H4 (cell line): ENCODE measurements around the gene TRAPPC10. TPM values are rescaled to one million over a fixed set of nuclear protein-coding genes. Genes with fewer than 3 reads are reported as not detected.
"Not testable (repeated sequence)": the region's sequence is repeated elsewhere in the genome, so short reads cannot be mapped to it uniquely, and the experiment has no call there.

Source experiments
- DNase-seq: peaks from one replicate; pipeline ENCODE4 v3.0.0-alpha.2; 2015; ENCODE audit warnings: low spot score
- total RNA-seq: library from RNA; depleted of rRNA; stranded (reverse); fragments of >200 nt; shearing (Covaris generic); gene quantifications from 2 replicates; pipeline ENCODE4 v1.2.3, GENCODE V29; 2014

Gene TRAPPC10
- total RNA-seq, 1 experiment from 2014 or later, result 15.0 TPM

DNA sequence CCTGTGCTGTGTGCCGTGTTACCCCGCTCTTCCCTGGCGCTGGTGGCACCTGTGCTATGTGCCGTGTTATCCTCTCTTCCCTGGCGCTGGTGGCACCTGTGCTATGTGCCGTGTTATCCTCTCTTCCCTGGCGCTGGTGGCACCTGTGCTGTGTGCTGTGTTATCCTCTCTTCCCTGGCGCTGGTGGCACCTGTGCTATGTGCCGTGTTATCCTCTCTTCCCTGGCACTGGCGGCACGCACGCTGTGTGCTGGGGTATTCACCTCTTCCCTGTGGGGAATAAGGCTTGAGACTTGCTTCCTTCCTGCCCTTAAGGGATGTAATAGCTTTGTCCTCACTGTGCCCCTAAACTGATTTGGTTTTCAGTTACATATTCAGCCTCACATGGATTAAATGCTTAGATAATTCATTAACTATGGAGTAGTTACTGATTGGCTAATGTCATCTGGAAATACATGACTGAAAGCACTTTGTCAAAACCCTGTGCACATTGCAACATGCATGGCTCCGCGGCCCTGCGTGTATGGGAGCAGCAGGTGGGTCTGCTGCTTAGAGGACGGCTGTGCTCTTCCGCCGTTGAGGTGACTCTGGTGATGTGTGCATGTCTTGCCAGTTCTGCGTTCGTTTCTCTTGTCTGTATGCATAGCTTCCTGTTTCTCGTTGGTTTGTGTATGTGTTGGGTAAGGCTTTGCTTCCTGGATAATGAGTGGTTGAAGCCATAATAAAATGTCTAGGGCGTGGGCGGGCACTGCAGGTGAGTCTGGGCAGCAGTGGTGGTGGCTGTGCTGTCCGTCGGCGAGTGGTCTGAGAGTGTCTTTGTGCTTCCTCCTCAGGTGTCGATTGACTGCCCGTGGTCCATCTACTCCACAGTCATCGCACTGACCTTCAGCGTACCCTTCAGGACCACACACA, 77.1 kb downstream of the TRAPPC10 start:
- no peak for DNase-seq

- no peak for DNase-seq
Observed at GRCh38 chr21:44090325-44090724, 78.2 kb downstream of the TRAPPC10 start.

GRCh38 chr21:44092211-44092610, 80.1 kb downstream of the TRAPPC10 start:
- no peak for DNase-seq

GRCh38 chr21:44093761-44094160, 81.7 kb downstream of the TRAPPC10 start:
- DNase-seq, result no peak

GRCh38 chr21:44094832-44095231, 82.7 kb downstream of the TRAPPC10 start:
- DNase-seq, result no peak

DNA sequence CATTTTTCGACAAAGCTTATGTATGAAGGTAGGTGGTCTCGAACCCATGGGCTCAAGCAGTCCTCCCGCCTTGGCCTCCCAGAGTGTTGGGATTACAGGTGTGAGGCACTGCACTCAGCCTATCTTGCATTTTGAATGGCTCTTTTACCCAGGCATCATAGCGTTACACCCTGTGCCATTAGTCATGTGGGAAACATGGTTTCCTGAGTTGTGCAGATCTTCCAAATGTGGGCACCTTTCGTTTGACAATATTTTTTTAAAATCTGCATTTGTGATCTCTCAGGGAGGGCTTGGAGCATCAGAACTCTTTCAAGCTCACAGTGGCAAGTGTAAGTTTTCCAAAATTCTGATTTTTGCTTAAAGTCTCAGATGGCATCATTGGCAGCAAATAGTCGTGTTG, 86.4 kb downstream of the TRAPPC10 start:
- DNase-seq, result not testable (repeated sequence)

GRCh38 chr21:44098964-44099363, 86.9 kb downstream of the TRAPPC10 start:
- not testable (repeated sequence) for DNase-seq

- not testable (repeated sequence) for DNase-seq
Observed at GRCh38 chr21:44107026-44107501, 95.0 kb downstream of the TRAPPC10 start, which contains the start of gene PWP2. Gene PWP2, plus strand, starts transcription at chr21:44107399. Its CDS starts 18 bp downstream, at chr21:44107417.

DNA sequence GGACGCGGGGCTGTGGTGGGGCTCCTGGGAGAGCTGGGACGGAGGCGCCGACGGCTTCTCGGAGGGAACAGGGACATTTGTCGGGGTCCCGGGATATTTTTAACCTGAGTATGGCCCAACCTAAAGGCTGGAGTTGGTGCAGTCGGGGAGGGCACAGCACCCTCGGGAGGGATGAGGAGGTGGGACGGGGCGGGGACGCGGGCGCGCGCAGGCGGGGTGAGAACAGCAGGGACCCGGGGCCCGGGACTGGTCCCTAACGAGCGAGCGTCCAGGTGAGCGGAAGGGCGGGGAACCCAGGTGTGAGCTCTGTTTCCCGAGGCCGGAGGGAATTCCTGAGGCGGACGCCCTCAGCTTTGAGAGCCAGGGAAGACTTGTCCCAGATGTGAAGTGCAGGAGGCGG, 95.5 kb downstream of the TRAPPC10 start:
- not testable (repeated sequence) for DNase-seq

DNA sequence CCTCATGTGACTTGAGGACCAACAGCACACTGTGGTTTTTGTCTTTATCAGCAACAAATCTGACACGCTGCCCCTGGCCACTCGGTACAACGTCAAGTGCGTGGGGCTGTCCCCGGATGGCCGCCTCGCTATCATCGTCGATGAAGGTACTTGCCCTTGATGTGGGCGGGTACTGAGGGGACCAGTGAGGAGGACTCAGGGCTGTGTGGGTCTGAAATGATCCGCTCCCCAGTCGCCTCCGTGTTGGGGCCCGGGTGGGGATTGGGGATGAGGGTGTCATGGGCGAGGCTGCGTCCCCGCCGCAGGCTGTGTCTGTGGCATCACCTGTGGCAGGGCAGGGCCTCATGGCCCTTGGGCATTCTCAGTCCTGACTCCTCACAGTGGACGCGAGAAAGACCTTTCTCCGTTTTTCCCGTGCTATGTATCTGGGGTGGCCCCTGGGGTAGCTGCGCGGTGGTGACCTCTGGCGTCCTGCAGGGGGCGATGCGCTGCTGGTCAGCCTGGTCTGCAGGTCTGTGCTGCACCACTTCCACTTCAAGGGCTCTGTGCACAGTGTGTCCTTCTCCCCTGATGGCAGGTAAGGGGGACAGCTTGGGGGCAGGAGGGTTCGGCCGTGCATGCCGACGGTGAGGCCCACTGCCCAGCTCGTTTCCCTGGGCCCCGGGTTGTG, 101.7 kb downstream of the TRAPPC10 start:
- not testable (repeated sequence) for DNase-seq

DNA sequence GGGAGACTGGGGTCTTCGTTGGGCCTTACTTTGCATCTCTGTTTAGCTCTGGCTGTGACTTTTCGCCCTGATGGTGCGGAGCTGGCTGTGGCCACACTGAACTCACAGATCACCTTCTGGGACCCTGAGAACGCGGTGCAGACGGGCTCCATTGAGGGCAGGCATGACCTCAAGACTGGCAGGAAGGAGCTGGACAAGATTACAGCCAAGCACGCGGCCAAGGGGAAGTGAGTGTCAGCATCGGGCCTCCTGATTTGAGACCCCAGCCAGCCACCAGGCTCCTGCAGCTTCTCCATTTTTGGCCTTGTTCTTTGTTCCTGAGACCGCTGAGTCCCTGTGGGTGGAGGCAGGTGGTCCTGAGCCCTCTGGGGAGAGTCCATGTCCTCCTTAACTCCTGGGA, 110.0 kb downstream of the TRAPPC10 start:
- DNase-seq, result not testable (repeated sequence)

DNA sequence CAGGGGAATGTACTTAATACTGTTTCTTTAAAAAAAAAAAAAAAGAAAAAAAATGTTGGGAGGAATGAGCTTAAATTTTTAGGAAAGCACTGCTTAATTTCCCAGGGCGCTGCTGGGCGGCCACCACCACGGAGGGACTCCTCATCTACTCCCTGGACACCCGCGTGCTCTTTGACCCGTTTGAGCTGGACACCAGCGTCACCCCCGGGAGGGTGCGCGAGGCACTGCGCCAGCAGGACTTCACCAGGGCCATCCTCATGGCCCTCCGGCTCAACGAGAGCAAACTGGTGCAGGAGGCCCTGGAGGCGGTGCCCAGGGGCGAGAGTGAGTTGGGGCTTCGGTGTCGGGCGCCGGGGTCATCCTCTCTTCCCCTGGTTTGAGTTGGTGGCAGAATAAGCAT, 115.7 kb downstream of the TRAPPC10 start:
- not testable (repeated sequence) for DNase-seq

- DNase-seq, result not testable (repeated sequence)
Observed at GRCh38 chr21:44133715-44134057, 121.6 kb downstream of the TRAPPC10 start.

GRCh38 chr21:44134732-44135131, 122.6 kb downstream of the TRAPPC10 start:
- not testable (repeated sequence) for DNase-seq

DNA sequence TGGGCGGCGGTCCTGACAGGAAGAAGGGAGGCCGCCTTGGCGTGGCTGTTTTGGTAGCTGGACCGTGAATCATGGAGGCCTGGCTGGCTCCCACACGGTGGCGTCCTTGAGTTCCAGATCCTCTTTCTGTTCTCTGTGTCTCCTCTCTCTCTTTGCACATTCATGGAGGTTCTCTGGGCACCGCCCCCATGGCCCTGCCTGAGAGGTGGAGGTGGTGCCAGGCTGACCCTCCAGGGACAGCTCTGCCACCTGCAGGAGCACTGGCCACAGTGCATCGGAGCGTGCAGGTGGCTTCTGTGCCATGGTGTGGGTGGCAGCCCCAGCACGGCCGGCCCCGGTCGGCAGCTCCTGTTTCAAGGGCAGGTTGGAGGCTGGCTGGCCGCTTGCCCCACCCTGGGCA, 125.9 kb downstream of the TRAPPC10 start:
- DNase-seq, result not testable (repeated sequence)

DNA sequence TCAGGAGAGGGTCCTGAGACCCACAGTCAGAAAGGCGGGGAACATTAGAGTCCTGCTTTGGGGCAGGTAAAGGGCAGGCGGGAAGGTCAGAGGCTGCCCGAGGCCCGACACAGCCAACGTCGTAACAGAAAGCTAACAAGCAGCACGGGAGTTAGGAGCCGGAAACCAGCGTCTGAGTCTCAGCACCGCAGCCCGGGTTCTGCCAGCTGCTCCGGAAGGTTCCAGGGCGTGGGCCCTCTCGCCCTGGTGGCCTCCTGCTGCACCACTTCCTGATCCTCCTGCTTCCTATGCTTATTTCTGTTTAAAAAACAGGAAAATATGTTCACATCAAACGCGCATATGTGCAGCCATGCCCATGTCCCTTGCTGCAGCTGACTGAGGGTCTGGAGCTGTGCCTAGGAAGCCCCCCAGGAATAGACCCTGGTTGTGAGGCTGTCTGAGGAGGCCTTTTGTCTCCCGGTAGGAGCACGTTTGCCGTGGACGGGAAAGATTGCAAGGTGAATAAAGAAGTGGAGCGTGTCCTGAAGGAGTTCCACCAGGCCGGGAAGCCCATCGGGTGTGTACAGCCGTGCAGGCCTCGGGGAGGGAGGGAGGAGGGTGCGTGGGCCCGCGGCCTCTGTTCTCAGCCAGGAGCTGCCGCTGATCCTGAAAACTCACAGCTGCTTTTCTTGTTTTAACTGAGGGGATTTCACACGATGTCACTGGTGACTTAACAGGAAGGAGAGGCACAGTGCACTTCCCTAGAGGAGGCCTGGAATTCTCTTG, 127.9 kb downstream of the TRAPPC10 start:
- not testable (repeated sequence) for DNase-seq

DNA sequence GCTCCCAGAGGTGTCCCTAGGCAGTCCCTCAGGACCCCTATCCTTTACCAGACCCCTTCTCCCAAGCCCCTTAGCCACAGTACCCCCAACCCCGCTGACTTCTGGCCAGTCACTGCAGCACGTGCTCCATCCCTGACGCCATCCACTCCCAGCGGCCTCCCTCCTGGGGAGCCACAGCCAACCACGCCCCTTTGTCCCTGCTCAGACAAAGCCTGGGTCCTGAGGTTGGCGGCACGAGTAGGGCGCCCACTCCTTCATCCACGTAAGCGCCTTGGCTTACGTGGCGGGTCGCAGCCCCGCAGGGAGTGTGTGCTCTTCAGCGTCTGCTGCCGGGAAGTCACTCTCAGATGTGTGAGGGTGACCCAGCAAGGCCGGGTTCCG, 128.4 kb downstream of the TRAPPC10 start:
- not testable (repeated sequence) for DNase-seq

DNA sequence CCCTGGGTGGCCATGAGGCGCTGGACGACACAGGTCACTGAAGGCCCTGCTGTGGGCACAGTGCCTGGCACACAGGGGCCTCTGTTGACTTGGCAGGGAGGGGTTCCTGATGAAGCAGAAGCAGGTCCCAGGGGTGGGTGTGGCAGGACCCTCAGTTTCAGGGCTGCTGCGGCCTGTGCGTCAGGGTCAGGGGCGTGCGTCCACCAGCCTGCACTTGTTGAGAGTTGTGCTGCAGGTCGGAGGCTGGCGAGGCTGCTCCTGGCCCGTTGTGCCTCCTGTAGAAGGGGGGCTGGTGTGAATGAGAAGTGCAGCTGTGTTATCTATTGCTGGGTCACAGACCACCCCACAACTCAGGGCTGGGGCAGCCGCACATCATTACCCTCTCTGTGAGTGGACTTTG, 130.4 kb downstream of the TRAPPC10 start:
- not testable (repeated sequence) for DNase-seq

- DNase-seq, result not testable (repeated sequence)
Observed at GRCh38 chr21:44143380-44143779, 131.3 kb downstream of the TRAPPC10 start.

DNA sequence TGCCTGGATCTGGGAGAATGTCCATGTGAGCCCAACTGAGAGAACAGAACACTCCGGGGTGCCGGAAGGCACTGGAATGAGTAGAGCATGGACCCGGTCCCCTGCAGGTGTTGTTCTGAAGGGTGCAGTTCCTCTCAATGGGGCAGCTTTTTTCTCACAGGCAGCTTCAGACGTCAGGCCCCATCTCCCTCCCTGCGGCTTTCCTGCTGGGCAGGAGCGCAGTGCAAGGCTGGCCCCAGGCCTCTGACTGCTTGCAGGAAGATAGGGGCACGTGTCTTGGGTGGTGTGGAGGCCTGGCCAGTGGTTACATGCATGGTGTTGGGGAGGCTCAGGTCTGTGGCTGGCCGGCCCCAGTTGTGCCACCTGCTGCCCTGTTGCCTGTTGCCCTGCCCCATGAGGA, 131.9 kb downstream of the TRAPPC10 start:
- not testable (repeated sequence) for DNase-seq

DNA sequence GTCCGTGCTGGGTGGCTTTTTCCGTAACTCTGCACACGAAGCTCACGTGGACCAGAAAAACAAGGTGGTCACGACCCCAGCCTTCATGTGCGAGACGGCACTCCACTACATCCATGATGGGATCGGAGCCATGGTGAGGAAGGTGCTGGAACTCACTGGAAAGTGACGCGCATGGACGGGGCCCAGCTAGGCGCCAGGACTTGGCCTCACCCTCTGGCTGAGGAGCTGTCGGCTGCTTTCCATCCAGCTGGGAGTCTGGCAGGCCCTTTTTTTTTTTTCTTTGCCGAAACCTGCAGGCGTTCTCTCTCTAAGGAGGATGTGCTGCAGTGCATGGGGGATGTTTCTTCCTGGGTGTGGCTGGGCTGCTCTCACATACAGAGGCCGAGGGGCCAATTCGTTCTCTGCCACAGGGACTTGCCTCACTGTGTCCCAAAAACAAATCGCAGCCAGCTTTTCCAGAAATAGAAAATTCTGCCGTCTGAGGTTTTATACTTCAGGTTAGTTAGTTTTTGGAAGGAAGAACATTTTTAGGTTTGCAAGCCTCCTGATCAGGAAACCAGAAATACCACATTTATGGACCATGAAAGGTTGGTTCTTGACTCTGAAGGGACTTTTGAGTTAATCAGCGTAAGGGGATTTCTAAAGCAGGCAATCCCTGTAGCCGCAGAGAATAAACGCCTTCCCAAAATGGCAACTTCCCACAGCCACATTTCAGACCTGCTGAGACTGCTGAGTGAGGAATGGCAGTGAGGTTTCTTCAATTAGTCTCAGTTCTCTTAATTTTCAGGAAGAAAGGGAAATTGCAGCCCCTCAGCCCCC, 132.9 kb downstream of the TRAPPC10 start:
- not testable (repeated sequence) for DNase-seq
